ENCODE results near the gene ERLEC1. TPM values are rescaled to one million over a fixed set of nuclear protein-coding genes. Genes with fewer than 3 reads are reported as not detected.
"Not testable (repeated sequence)": the region's sequence is repeated elsewhere in the genome, so short reads cannot be mapped to it uniquely, and the experiment has no call there.

ERLEC1 gene
- polyA plus RNA-seq, 1 experiment: 102 TPM

GRCh38 chr2:53755121-53755520 lies 31.7 kb upstream of the ERLEC1 start:
- DNase-seq (ENCODE audit: low read depth, low spot score): no peak
- Histone ChIP-seq H3K9me3 (ENCODE audit: control insufficient read depth, insufficient read depth, low read length) (no peaks in the 10 kb centered on the region; the same call in 1 of the 2 replicates), H3K27ac (ENCODE audit: low read depth, low read length) (no peak overlapping the region), H3K27me3 (ENCODE audit: control insufficient read depth, insufficient read depth, low read length) (no peaks in the 10 kb centered on the region), H3K4me3 (ENCODE audit: low read depth, low read length) (no peak overlapping the region)
- CTCF ChIA-PET: interaction anchor here (0.7 kb wide), 1 partner anchor 32 kb away, joined by 5 read pairs; no protein-coding TSS in a partner anchor
- POLR2A ChIA-PET: no interaction called here
- no peak for TF ChIP-seq CTCF (IDR thresholded peaks at IDR 0.05; ENCODE audit: low read depth, low read length)

- H3K27me3 ChIP-seq (ENCODE audit: control insufficient read depth, insufficient read depth, low read length): no peaks in the 10 kb centered on the region
- POLR2A ChIA-PET: no interaction called here
- DNase-seq (ENCODE audit: low read depth, low spot score): no peak
- H3K9me3 ChIP-seq (ENCODE audit: control insufficient read depth, insufficient read depth, low read length): no peaks in the 10 kb centered on the region; the same call in 1 of the 2 replicates
- H3K4me3 ChIP-seq (ENCODE audit: low read depth, low read length): no peak overlapping the region
- H3K27ac ChIP-seq (ENCODE audit: low read depth, low read length): no peak overlapping the region
- CTCF ChIA-PET: no interaction called here
- TF ChIP-seq CTCF (IDR thresholded peaks at IDR 0.05; ENCODE audit: low read depth, low read length): no peak
Measured at GRCh38 chr2:53756644-53757043, 30.2 kb upstream of the ERLEC1 start.

- H3K9me3 ChIP-seq (ENCODE audit: control insufficient read depth, insufficient read depth, low read length); H3K27me3 ChIP-seq (ENCODE audit: control insufficient read depth, insufficient read depth, low read length); H3K27ac ChIP-seq (ENCODE audit: low read depth, low read length); POLR2A ChIA-PET; H3K4me3 ChIP-seq (ENCODE audit: low read depth, low read length); CTCF ChIA-PET; DNase-seq (ENCODE audit: low read depth, low spot score): not testable (repeated sequence)
Measured at GRCh38 chr2:53757206-53757605, 29.6 kb upstream of the ERLEC1 start.

GRCh38 chr2:53765767-53766166 lies 21.1 kb upstream of the ERLEC1 start:
- H3K27me3 ChIP-seq (ENCODE audit: control insufficient read depth, insufficient read depth, low read length): no peaks in the 10 kb centered on the region
- no peak overlapping the region for H3K27ac ChIP-seq (ENCODE audit: low read depth, low read length)
- ChIA-PET POLR2A (no interaction called here), CTCF (no interaction called here)
- no peak for DNase-seq (ENCODE audit: low read depth, low spot score)
- TF ChIP-seq CTCF (IDR thresholded peaks at IDR 0.05; ENCODE audit: low read depth, low read length): no peak
- H3K9me3 ChIP-seq (ENCODE audit: control insufficient read depth, insufficient read depth, low read length): no peaks in the 10 kb centered on the region
- no peak overlapping the region for H3K4me3 ChIP-seq (ENCODE audit: low read depth, low read length)

GRCh38 chr2:53767405-53768241 lies 19.2 kb upstream of the ERLEC1 start, which contains the start of gene CHAC2:
TSS of gene CHAC2 (plus strand) at chr2:53767804. CDS start at chr2:53767887, 83 bp downstream.
- DNase-seq (ENCODE audit: low read depth, low spot score): peak; percentile 33
- H3K27me3 ChIP-seq (ENCODE audit: control insufficient read depth, insufficient read depth, low read length): no peaks in the 10 kb centered on the region
- ChIA-PET CTCF (interaction anchor here (0.6 to 1.1 kb wide), 2 partner anchors 17 to 50 kb away, joined by 3 read pairs; no protein-coding TSS in a partner anchor), POLR2A (interaction anchor here (0.8 to 1.2 kb wide), 2 partner anchors 9 to 19 kb away, joined by 3 to 4 read pairs; partner anchors contain the start of genes ASB3 and ERLEC1)
- TF ChIP-seq CTCF (IDR thresholded peaks at IDR 0.05; ENCODE audit: low read depth, low read length): peak; percentile 54
- no peaks in the 10 kb centered on the region for H3K9me3 ChIP-seq (ENCODE audit: control insufficient read depth, insufficient read depth, low read length)
- peak within 1 kb of the TSS; percentile 87 for H3K4me3 ChIP-seq (ENCODE audit: low read depth, low read length)
- H3K27ac ChIP-seq (ENCODE audit: low read depth, low read length): peak within 1 kb of the TSS; percentile 55

Data from AG04450 (cell line).